Measurements from ENCODE around the gene CCDC112.
"Not testable (repeated sequence)": the region's sequence is repeated elsewhere in the genome, so short reads cannot be mapped to it uniquely, and the experiment has no call there.

Gene CCDC112

GRCh38 chr5:115260248-115260647 is 36.2 kb downstream of the CCDC112 start:
- DNase-seq: no peak

- no peak for DNase-seq
Measured at GRCh38 chr5:115257981-115258380, 38.5 kb downstream of the CCDC112 start.

DNA sequence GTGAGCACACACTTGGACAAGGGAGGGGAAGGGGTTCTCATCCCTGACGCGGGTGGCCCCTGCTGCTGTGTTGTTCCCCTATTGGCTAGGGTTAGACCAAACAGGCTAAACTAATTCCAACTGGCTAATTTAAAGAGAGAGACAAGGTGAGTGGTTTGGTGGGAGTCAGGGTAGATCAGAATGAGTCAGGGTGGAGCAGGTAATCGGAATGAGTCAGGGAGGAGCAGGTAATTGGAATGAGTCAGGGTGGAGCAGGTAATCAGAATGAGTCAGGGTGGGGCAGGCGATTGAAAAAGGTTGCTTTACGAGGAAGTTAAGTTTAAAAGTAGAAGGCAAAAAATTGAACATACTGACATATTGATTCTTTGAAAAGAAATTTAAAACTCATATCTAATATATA is 47.1 kb downstream of the CCDC112 start:
- DNase-seq: not testable (repeated sequence)

- DNase-seq: peak in 1 of 14 donors; percentile 5
Measured at GRCh38 chr5:115246361-115246991, 50.0 kb downstream of the CCDC112 start.

DNA sequence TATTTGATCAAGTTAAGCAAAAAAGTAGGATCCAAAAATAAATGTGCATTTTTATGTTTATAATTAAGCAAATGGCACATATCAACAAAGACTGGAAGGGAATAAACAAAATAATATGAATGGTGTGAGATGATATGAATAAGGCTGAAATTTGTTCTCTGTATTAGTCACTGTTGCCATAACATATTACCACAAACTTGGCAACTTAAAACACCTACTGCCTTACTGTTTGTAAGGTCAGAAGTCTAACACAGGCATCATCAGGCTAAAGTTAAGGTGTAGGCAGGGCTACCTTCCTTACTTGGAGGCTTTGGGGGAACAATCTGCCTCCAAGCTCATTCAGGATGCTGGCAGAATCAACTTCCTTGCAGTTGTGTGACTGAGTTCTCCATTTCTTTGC is 53.0 kb downstream of the CCDC112 start:
- DNase-seq: no peak

GRCh38 chr5:115241881-115242642 is 54.4 kb downstream of the CCDC112 start:
- DNase-seq: no peak

- DNase-seq: no peak
Measured at GRCh38 chr5:115237066-115237465, 59.4 kb downstream of the CCDC112 start.

- DNase-seq: no peak
Measured at GRCh38 chr5:115236599-115236998, 59.9 kb downstream of the CCDC112 start.

GRCh38 chr5:115231598-115231997 is 64.9 kb downstream of the CCDC112 start:
- DNase-seq: no peak

DNA sequence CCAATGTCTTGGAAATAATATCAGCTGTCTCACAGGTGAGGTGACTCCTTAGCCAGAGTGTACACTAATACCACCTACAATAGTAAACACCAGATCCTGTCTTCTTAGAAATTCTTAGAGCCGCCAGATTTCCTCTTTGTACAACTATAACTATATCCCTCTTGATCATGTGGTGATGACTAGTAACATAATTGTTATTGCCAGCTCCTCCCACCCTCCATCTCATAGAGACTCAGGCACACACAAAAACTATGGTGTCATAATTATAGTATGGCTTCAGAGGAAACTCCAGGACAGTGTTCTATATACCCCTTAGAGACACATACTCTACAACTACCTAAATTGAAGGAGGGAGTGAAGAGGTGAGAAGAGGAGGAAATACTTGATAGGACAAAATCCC is 66.8 kb downstream of the CCDC112 start:
- DNase-seq: no peak

- no peak for DNase-seq
Measured at GRCh38 chr5:115227281-115227680, 69.2 kb downstream of the CCDC112 start.

Measured in C1 segment of cervical spinal cord (tissue), 14 donors.